Measurements from ENCODE around the gene NUP210L. TPM values are rescaled to one million over a fixed set of nuclear protein-coding genes. Genes with fewer than 3 reads are reported as not detected.

The NUP210L gene
- total RNA-seq, 1 experiment from 2014 or later, result not detected

DNA sequence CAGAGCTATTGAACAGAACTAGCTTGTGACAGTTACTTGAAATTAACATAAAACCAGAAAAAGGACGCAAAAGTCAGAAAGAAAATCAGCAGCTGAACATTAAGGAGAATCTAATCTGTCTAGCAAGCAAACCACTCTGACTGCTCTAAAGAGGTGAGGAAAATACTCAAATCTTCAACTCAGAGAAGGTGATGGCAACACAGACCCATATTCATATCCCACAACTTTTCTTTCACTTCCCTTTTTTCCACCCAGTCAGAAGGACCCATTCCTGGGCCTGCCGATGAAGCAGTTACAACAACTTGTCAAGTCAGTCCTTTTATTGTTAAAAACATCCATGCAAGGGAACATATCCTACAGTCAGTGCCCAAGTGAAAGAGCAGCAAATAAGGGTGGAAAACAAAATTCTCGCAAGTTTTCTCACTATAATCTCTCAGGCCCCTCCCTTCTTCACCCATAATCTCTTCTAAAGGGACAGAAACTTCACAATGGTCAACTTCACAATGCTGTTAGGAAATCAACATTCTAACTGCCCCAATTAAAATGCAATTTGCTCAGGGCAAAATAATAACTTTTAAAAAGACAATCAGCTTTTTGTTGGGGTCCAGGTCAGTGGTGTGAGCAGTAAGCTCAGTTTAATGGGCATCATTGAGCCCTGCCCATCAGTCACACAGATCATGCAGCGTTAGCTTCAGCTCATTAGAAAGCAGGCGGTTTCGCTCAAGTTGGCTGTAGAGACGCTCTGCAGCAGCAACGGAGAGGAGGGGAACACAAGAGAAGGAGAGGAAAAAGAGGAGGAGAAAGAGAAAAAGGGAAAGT, 3.6 kb upstream of the NUP210L start:
- Histone ChIP-seq H3K4me1 (replicated peaks; ENCODE audit: insufficient read depth) (no peaks in the 10 kb centered on the region), H4K20me1 (ENCODE audit: insufficient read depth) (no peaks in the 10 kb centered on the region; the same call in none of the 2 replicates), H2AFZ (no peak overlapping the region), H3K4me3 (no peak overlapping the region), H3K9me3 (ENCODE audit: insufficient read depth, low read depth) (no peaks in the 10 kb centered on the region), H3K36me3 (ENCODE audit: low read depth) (peaks cover 37% of the 10 kb centered on the region; the same call in 1 of the 2 replicates), H3K27ac (0 out of 2 replicates have a peak overlapping the region, but pooled peaks have one; percentile 2), H3F3A (ENCODE audit: insufficient read depth, low read depth) (peaks cover 14% of the 10 kb centered on the region), H3K4me2 (no peak overlapping the region), H3K27me3 (ENCODE audit: insufficient read depth, low read depth) (no peaks in the 10 kb centered on the region), H3K9me2 (ENCODE audit: insufficient read depth) (no peaks in the 10 kb centered on the region), H3K79me2 (ENCODE audit: low read depth) (no peaks in the 10 kb centered on the region)
- TF ChIP-seq, protein P1, sequence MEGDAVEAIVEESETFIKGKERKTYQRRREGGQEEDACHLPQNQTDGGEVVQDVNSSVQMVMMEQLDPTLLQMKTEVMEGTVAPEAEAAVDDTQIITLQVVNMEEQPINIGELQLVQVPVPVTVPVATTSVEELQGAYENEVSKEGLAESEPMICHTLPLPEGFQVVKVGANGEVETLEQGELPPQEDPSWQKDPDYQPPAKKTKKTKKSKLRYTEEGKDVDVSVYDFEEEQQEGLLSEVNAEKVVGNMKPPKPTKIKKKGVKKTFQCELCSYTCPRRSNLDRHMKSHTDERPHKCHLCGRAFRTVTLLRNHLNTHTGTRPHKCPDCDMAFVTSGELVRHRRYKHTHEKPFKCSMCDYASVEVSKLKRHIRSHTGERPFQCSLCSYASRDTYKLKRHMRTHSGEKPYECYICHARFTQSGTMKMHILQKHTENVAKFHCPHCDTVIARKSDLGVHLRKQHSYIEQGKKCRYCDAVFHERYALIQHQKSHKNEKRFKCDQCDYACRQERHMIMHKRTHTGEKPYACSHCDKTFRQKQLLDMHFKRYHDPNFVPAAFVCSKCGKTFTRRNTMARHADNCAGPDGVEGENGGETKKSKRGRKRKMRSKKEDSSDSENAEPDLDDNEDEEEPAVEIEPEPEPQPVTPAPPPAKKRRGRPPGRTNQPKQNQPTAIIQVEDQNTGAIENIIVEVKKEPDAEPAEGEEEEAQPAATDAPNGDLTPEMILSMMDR (conservative IDR thresholded peaks at IDR 0.05), result no peak
- no peak for TF ChIP-seq EZH2 (IDR thresholded peaks at IDR 0.05; ENCODE audit: low read depth)
- no TSS peak for BruUV-seq (replicated peaks)
- DNase-seq, result no peak
- POLR2A ChIA-PET (ENCODE audit: unreplicated experiment), result no interaction called here
- intact Hi-C loops (cut with micrococcal nuclease; ENCODE audit: unreplicated experiment), result no loop called here
- CTCF ChIA-PET, result no interaction called here

DNA sequence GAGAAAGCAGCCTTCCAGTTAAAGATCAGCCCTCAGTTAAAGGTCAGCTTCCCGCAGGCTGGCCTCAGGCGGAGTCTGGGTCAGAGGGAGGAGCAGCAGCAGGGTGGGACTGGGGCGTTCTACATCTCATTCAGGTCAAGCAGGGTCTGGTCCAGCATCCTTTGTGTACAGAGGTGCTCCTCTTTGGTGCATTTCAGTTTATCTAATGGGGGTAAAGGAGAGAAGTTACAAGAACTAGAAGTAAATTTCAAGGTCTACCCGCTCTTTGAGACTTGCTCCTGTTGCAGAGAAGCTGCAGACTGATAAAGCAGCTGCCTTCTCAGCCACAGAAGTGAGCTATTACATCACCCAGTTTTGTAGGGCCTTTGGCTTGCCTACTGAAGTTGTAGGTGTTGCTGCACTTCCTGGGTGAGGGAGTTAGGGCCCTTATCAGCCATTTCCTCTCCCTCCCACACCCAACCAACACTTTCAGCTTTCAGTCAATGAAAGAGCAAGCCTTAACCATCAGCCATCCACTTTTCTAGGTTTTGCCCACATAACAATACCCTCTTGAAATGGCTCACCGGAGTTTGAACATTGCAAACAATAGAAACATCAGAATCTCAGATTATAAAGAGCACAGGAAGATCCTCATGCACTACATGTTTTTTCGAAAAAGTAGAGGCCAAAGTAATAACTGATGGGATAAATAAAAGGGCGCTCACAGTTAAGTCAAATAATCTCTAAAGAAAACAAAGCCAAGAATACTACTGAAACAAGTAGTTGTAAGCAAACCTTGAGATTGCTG, 2.8 kb upstream of the NUP210L start:
- peak overlapping the region; percentile 18; the same call in 1 of the 2 replicates for H3K27ac ChIP-seq
- intact Hi-C loops (cut with micrococcal nuclease; ENCODE audit: unreplicated experiment), result no loop called here
- H2AFZ ChIP-seq, result no peak overlapping the region
- CTCF ChIA-PET, result no interaction called here
- no peaks in the 10 kb centered on the region for H3K4me1 ChIP-seq (replicated peaks; ENCODE audit: insufficient read depth)
- H3K9me3 ChIP-seq (ENCODE audit: insufficient read depth, low read depth), result no peaks in the 10 kb centered on the region
- DNase-seq, result no peak
- no peaks in the 10 kb centered on the region for H3K27me3 ChIP-seq (ENCODE audit: insufficient read depth, low read depth)
- POLR2A ChIA-PET (ENCODE audit: unreplicated experiment), result no interaction called here
- no peak overlapping the region for H3K4me2 ChIP-seq
- TF ChIP-seq EZH2 (IDR thresholded peaks at IDR 0.05; ENCODE audit: low read depth), result no peak
- TF ChIP-seq, protein P1 (conservative IDR thresholded peaks at IDR 0.05), result no peak
- H3K79me2 ChIP-seq (ENCODE audit: low read depth), result no peaks in the 10 kb centered on the region
- H3K4me3 ChIP-seq, result no peak overlapping the region
- H3F3A ChIP-seq (ENCODE audit: insufficient read depth, low read depth), result peaks cover 14% of the 10 kb centered on the region
- BruUV-seq (replicated peaks), result no TSS peak
- no peaks in the 10 kb centered on the region for H3K9me2 ChIP-seq (ENCODE audit: insufficient read depth)
- 0 out of 2 replicates have a peak, but pooled peaks cover 29% of the 10 kb centered on the region for H3K36me3 ChIP-seq (ENCODE audit: low read depth)
- H4K20me1 ChIP-seq (ENCODE audit: insufficient read depth), result no peaks in the 10 kb centered on the region; the same call in none of the 2 replicates

DNA sequence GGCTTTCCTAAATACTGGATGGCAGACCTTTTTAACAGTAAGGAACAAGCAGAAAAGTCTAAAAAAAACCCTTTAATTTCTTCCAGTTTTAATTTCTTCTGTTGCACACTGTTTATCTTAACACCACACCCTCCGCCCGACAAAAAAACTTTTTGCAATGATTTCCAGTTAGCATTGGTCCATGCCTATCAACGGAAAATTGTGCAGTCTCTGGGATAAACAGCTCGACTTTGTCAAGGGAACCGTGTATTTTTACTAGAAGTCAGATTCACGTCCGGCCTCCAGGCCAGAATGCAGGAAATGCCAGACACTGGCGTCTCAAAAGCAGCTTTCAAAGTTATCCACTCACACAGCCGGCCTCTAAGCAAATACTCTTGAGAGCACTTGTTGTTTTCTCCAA, 378 bp upstream of the NUP210L start:
- no peak overlapping the region for H3K4me2 ChIP-seq
- no peak overlapping the region for H3K27ac ChIP-seq
- DNase-seq, result no peak
- ChIA-PET CTCF (no interaction called here), POLR2A (ENCODE audit: unreplicated experiment) (no interaction called here)
- intact Hi-C loops (cut with micrococcal nuclease; ENCODE audit: unreplicated experiment), result no loop called here
- no peaks in the 10 kb centered on the region for H3K4me1 ChIP-seq (replicated peaks; ENCODE audit: insufficient read depth)
- H3K36me3 ChIP-seq (ENCODE audit: low read depth), result 0 out of 2 replicates have a peak, but pooled peaks cover 22% of the 10 kb centered on the region
- H3K9me2 ChIP-seq (ENCODE audit: insufficient read depth), result no peaks in the 10 kb centered on the region
- peaks cover 14% of the 10 kb centered on the region for H3F3A ChIP-seq (ENCODE audit: insufficient read depth, low read depth)
- TF ChIP-seq, protein P1 (conservative IDR thresholded peaks at IDR 0.05), result no peak
- no peak for TF ChIP-seq EZH2 (IDR thresholded peaks at IDR 0.05; ENCODE audit: low read depth)
- H3K9me3 ChIP-seq (ENCODE audit: insufficient read depth, low read depth), result no peaks in the 10 kb centered on the region
- no peaks in the 10 kb centered on the region; the same call in none of the 2 replicates for H4K20me1 ChIP-seq (ENCODE audit: insufficient read depth)
- no peaks in the 10 kb centered on the region for H3K79me2 ChIP-seq (ENCODE audit: low read depth)
- H3K4me3 ChIP-seq, result no peak overlapping the region
- no TSS peak for BruUV-seq (replicated peaks)
- no peaks in the 10 kb centered on the region for H3K27me3 ChIP-seq (ENCODE audit: insufficient read depth, low read depth)
- no peak overlapping the region for H2AFZ ChIP-seq
